GM15510 (cell line): ENCODE data around the gene GARS1.

Source experiments
- POLR2A ChIP-seq: IDR thresholded peaks from 3 replicates; pipeline ENCODE4 v1.6.1; 2011; ENCODE audit warnings: borderline replicate concordance; ENCODE audit not compliant: insufficient read length; ENCODE audit errors: extremely low read depth

The GARS1 gene

GRCh38 chr7:30665449-30665848, 70.8 kb downstream of the GARS1 start:
- TF ChIP-seq POLR2A, result no peak

- TF ChIP-seq POLR2A, result no peak
Measured at GRCh38 chr7:30667172-30667571, 72.5 kb downstream of the GARS1 start.

GRCh38 chr7:30668102-30668501, 73.4 kb downstream of the GARS1 start:
- no peak for TF ChIP-seq POLR2A

GRCh38 chr7:30671793-30672465, 77.3 kb downstream of the GARS1 start:
- no peak for TF ChIP-seq POLR2A

- no peak for TF ChIP-seq POLR2A
Measured at GRCh38 chr7:30674420-30674819, 79.7 kb downstream of the GARS1 start.

- TF ChIP-seq POLR2A, result no peak
Measured at GRCh38 chr7:30674876-30675275, 80.2 kb downstream of the GARS1 start.

- TF ChIP-seq POLR2A, result no peak
Measured at GRCh38 chr7:30678805-30679204, 84.1 kb downstream of the GARS1 start.

GRCh38 chr7:30679664-30680063, 85.0 kb downstream of the GARS1 start:
- TF ChIP-seq POLR2A, result no peak

- no peak for TF ChIP-seq POLR2A
Measured at GRCh38 chr7:30681331-30681797, 86.7 kb downstream of the GARS1 start.

- no peak for TF ChIP-seq POLR2A
Measured at GRCh38 chr7:30681815-30682211, 87.1 kb downstream of the GARS1 start.

- TF ChIP-seq POLR2A, result no peak
Measured at GRCh38 chr7:30682212-30683083, 87.8 kb downstream of the GARS1 start, which contains the start of gene CRHR2. TSS of gene CRHR2 (minus strand) at chr7:30682456. CDS start at chr7:30682280, 176 bp downstream.

- TF ChIP-seq POLR2A, result no peak
Measured at GRCh38 chr7:30683306-30683705, 88.6 kb downstream of the GARS1 start.
